ENCODE measurements around the gene C1QTNF2.

The C1QTNF2 gene

DNA sequence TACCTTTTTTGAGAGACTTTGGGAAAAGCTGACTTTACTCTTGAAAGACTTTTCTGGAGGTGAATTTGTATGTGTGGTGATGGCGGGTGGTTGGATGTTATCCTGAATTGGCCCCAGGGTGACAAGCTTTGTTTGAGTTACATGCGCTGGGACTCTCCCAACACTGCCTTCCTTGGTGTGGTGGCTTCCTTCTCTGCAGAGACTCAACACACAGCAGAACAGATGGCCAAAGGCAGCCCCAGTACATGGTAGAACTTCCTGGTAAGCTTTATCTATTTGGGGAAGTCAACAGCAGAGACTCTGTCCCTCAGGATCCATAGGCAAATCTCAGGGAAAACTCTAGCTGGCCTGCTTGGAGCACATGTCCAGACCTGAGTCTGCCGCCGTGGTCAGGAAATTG is 18.1 kb downstream of the C1QTNF2 start:
- Histone ChIP-seq H3K9me2 (replicated peaks; ENCODE audit: low read depth, low read length) (no peaks in the 10 kb centered on the region), H3K9ac (ENCODE audit: low read depth, low read length, poor library complexity, severe bottlenecking) (no peak overlapping the region), H2AFZ (ENCODE audit: low read length) (no peak overlapping the region), H3K9me3 (ENCODE audit: insufficient read depth, low read depth, low read length) (no peaks in the 10 kb centered on the region), H3K79me2 (ENCODE audit: insufficient read depth, low read length) (no peaks in the 10 kb centered on the region), H3K4me2 (ENCODE audit: low read depth, low read length, poor library complexity, severe bottlenecking) (no peak overlapping the region), H3K36me3 (ENCODE audit: insufficient read depth, low read length) (no peaks in the 10 kb centered on the region), H3K27me3 (ENCODE audit: insufficient read depth, low read length, poor library complexity, severe bottlenecking) (no peaks in the 10 kb centered on the region), H3K4me3 (ENCODE audit: low read length, poor library complexity, severe bottlenecking) (no peak overlapping the region), H3K4me1 (ENCODE audit: insufficient read depth, low read length, poor library complexity, severe bottlenecking) (no peaks in the 10 kb centered on the region), H3F3A (ENCODE audit: low read depth) (no peaks in the 10 kb centered on the region), H4K20me1 (ENCODE audit: insufficient read depth, low read length, poor library complexity, severe bottlenecking) (no peaks in the 10 kb centered on the region)
- TF ChIP-seq, protein P1, sequence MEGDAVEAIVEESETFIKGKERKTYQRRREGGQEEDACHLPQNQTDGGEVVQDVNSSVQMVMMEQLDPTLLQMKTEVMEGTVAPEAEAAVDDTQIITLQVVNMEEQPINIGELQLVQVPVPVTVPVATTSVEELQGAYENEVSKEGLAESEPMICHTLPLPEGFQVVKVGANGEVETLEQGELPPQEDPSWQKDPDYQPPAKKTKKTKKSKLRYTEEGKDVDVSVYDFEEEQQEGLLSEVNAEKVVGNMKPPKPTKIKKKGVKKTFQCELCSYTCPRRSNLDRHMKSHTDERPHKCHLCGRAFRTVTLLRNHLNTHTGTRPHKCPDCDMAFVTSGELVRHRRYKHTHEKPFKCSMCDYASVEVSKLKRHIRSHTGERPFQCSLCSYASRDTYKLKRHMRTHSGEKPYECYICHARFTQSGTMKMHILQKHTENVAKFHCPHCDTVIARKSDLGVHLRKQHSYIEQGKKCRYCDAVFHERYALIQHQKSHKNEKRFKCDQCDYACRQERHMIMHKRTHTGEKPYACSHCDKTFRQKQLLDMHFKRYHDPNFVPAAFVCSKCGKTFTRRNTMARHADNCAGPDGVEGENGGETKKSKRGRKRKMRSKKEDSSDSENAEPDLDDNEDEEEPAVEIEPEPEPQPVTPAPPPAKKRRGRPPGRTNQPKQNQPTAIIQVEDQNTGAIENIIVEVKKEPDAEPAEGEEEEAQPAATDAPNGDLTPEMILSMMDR (conservative IDR thresholded peaks at IDR 0.05; ENCODE audit: low read length) = no peak
- no peak for TF ChIP-seq EZH2phosphoT487 (IDR thresholded peaks at IDR 0.05; ENCODE audit: borderline replicate concordance)

- no peaks in the 10 kb centered on the region for H3K9me2 ChIP-seq (replicated peaks; ENCODE audit: low read depth, low read length)
- no peaks in the 10 kb centered on the region for H3K27me3 ChIP-seq (ENCODE audit: insufficient read depth, low read length, poor library complexity, severe bottlenecking)
- no peak overlapping the region for H3K9ac ChIP-seq (ENCODE audit: low read depth, low read length, poor library complexity, severe bottlenecking)
- no peaks in the 10 kb centered on the region for H3K4me1 ChIP-seq (ENCODE audit: insufficient read depth, low read length, poor library complexity, severe bottlenecking)
- H3F3A ChIP-seq (ENCODE audit: low read depth) = no peaks in the 10 kb centered on the region
- no peaks in the 10 kb centered on the region for H3K36me3 ChIP-seq (ENCODE audit: insufficient read depth, low read length)
- no peak for TF ChIP-seq EZH2phosphoT487 (IDR thresholded peaks at IDR 0.05; ENCODE audit: borderline replicate concordance)
- TF ChIP-seq, protein P1 (conservative IDR thresholded peaks at IDR 0.05; ENCODE audit: low read length) = no peak
- H3K79me2 ChIP-seq (ENCODE audit: insufficient read depth, low read length) = no peaks in the 10 kb centered on the region
- H3K4me2 ChIP-seq (ENCODE audit: low read depth, low read length, poor library complexity, severe bottlenecking) = no peak overlapping the region
- no peak overlapping the region for H2AFZ ChIP-seq (ENCODE audit: low read length)
- H4K20me1 ChIP-seq (ENCODE audit: insufficient read depth, low read length, poor library complexity, severe bottlenecking) = no peaks in the 10 kb centered on the region
- H3K4me3 ChIP-seq (ENCODE audit: low read length, poor library complexity, severe bottlenecking) = no peak overlapping the region
- H3K9me3 ChIP-seq (ENCODE audit: insufficient read depth, low read depth, low read length) = no peaks in the 10 kb centered on the region
Measured at GRCh38 chr5:160349935-160350303, 20.5 kb downstream of the C1QTNF2 start.

GRCh38 chr5:160349249-160349934 is 21.0 kb downstream of the C1QTNF2 start:
- H3K27me3 ChIP-seq (ENCODE audit: insufficient read depth, low read length, poor library complexity, severe bottlenecking) = no peaks in the 10 kb centered on the region
- H3K9me2 ChIP-seq (replicated peaks; ENCODE audit: low read depth, low read length) = no peaks in the 10 kb centered on the region
- H3K36me3 ChIP-seq (ENCODE audit: insufficient read depth, low read length) = no peaks in the 10 kb centered on the region
- no peaks in the 10 kb centered on the region for H3F3A ChIP-seq (ENCODE audit: low read depth)
- no peaks in the 10 kb centered on the region for H3K79me2 ChIP-seq (ENCODE audit: insufficient read depth, low read length)
- H3K4me3 ChIP-seq (ENCODE audit: low read length, poor library complexity, severe bottlenecking) = no peak overlapping the region
- TF ChIP-seq, protein P1 (conservative IDR thresholded peaks at IDR 0.05; ENCODE audit: low read length) = no peak
- TF ChIP-seq EZH2phosphoT487 (IDR thresholded peaks at IDR 0.05; ENCODE audit: borderline replicate concordance) = no peak
- no peak overlapping the region for H3K4me2 ChIP-seq (ENCODE audit: low read depth, low read length, poor library complexity, severe bottlenecking)
- no peaks in the 10 kb centered on the region for H3K9me3 ChIP-seq (ENCODE audit: insufficient read depth, low read depth, low read length)
- no peak overlapping the region for H2AFZ ChIP-seq (ENCODE audit: low read length)
- no peaks in the 10 kb centered on the region for H4K20me1 ChIP-seq (ENCODE audit: insufficient read depth, low read length, poor library complexity, severe bottlenecking)
- no peak overlapping the region for H3K9ac ChIP-seq (ENCODE audit: low read depth, low read length, poor library complexity, severe bottlenecking)
- no peaks in the 10 kb centered on the region for H3K4me1 ChIP-seq (ENCODE audit: insufficient read depth, low read length, poor library complexity, severe bottlenecking)

Data from Loucy (cell line).